GM12801 (cell line): Measurements from ENCODE around the gene PRTFDC1.

ENCODE experiments used
- CTCF ChIP-seq: IDR thresholded peaks from one replicate; pipeline ENCODE4 v1.5.1; 2011; ENCODE audit warnings: control low read depth; ENCODE audit not compliant: insufficient read length; ENCODE audit errors: extremely low read depth

The PRTFDC1 gene

GRCh38 chr10:24962995-24963394 is 10.6 kb upstream of the PRTFDC1 start:
- TF ChIP-seq CTCF, result no peak

DNA sequence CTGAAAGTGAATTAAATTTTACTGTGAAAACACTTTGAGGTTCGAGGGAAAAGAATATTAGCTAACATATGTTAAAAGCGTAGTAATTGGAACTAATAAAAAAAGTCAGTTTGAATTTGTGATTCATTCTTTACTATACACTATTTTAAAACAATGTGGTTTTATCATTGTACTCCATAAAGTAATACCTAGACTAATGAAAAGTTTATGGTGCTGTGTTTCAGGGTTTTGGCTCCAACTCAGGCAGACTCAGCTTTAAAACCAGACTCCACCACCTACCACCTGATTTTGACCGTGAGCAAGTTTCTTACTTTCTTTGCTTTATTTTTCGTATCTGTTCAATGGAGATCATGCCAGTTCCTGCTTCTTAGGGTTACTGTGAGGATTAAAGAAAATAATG is 9.2 kb upstream of the PRTFDC1 start:
- no peak for TF ChIP-seq CTCF

DNA sequence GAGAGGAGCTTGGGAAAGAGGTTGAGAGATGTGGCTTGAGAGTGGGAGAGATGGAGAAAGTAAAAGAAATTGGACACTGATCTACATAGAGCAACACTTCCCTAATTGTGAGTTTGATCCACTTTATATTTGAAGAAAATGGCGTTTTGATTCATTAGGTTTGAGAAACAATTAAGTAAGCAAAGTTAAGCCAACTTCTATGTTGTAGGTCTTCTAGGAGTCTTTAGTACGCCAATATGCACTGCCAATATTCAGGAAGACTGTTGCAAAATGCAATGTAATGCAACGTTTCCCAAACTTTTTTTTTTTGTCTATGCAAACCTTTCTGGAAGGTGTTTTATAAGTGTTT is 7.0 kb upstream of the PRTFDC1 start:
- no peak for TF ChIP-seq CTCF

DNA sequence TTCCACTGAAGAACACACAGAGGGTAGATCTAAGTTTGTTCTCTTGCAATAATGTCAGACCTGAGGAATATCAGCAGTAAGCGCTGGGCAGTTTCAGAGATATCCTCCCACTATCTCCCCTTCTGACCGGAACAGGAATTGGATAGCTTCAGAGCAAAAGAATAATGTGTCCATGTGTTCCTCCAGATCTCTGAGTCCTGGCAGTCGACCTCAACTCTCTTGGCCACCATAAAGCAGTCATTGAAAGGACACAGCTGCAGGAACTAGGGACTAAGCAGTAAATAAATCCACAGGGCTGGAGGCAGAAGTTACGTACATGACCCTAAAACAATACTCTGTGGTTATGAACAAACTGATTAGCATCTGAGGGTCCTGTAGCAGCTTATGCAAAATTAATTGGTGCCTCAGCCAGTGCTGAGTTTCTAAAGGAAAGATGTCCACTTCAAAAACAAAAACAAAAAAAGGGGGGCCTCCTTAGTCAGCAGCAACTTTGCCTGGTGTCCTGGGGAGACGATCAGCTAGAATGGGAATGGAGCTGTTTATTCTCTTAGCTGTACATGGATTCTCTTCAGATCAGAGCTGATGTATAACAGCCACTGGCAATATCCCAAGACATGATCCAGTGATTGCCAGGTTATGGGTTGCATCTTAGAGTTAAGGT is 6.4 kb upstream of the PRTFDC1 start:
- no peak for TF ChIP-seq CTCF

DNA sequence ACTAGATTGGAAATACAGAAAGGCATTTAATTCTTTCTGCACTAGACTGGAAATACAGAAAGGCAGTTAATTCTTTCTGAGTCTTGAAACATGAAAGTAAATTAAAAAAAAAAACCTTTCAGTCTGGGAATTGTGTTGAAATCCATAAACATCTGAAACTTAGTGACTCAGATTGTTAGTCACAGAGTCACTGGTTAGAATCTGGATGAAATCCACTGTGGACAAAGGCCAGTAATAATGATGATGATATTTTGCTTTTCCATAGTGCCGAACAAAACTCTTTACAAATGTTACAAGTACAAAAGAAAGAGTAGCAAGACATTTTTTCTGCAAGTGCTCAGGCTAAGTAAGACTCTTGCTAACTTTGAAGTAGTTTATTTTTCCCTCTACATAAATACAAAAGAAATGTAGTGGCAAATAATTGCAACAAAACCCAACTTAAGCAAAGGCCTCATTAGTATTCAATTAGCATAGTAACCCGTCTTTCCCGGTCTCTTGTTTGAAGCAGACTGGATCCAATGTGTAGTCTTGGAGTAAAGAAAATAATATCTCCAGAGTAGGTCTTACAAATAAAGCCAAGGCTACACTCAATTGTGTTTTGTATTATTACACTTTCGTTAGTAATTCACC is 5.8 kb upstream of the PRTFDC1 start:
- TF ChIP-seq CTCF, result no peak

GRCh38 chr10:24953675-24954074 is 1.3 kb upstream of the PRTFDC1 start:
- no peak for TF ChIP-seq CTCF

DNA sequence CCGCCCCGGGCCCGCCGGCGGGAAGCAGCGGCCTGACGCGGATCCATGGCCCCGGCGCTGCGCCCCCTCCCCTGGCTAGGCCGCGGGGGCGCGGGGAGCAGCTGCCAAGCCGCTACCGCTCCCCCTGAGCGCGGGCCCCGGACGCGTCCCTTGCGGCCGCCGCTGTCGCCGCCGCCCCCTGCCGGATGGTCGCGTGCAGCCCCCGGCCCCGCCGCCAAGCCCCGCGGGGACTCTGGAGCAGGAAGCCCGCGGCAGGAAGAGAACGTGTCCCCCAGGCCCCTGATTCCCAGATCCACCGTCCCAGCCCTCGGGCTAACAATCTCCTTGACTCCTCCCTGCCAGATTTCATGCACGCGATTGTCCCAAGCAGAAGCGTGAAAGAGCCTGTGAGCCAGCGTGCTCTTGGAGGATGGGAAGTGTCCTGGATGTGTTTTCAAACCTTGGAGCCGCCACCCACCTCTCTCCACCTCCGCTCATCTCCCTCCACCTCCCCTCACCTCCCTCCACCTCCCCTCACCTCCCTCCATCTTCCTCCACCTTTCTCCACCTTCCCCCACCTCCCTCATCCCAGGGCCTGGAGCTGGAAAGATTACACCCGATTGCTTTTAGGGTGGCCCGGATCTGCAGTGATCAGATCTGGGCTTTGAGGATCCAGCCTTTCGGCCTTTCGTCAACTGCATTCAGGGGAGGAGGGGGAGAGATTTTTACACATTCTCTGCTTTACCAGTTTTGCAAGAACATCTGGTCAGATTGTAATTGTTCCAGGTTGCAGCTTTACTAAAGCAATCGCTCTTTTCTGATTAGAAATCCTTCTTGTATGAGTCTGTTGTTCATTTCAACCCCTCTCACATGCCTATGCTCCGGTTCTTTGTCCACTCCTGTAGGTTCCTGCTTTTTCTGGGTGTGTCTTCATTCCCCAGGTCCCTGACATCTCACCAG is 570 bp upstream of the PRTFDC1 start:
- TF ChIP-seq CTCF, result no peak
